Mesenchymal stem cell (in vitro differentiated cells and primary cell): ENCODE measurements around the gene SLC4A2.

Source experiments
- DNase-seq: peaks from one replicate; pipeline ENCODE4 v3.0.0-alpha.2; 2013
- H2AFZ ChIP-seq: one replicate; pipeline ENCODE4 v1.6.1; 2013; ENCODE audit warnings: low read depth, mild to moderate bottlenecking, control low read depth, inconsistent platforms, low read length, moderate library complexity
- H2AK5ac ChIP-seq: 2 replicates; pipeline ENCODE4 v1.6.1; 2013; ENCODE audit warnings: low read length, moderate library complexity, mild to moderate bottlenecking, inconsistent platforms; ENCODE audit not compliant: severe bottlenecking
- H2BK120ac ChIP-seq: one replicate; pipeline ENCODE4 v1.6.1; 2013; ENCODE audit warnings: low read depth, mild to moderate bottlenecking, inconsistent platforms, low read length, moderate library complexity
- H2BK12ac ChIP-seq, 2 experiments: one replicate each; pipeline ENCODE4 v1.6.1; 2013; ENCODE audit warnings: inconsistent platforms in 2 of 2, low read length in 2 of 2, mild to moderate bottlenecking in 2 of 2, moderate library complexity in 2 of 2, control low read depth in 1 of 2
- H2BK15ac ChIP-seq: one replicate; pipeline ENCODE4 v1.6.1; 2013; ENCODE audit warnings: mild to moderate bottlenecking, low read depth, inconsistent platforms; ENCODE audit not compliant: poor library complexity, severe bottlenecking
- H2BK5ac ChIP-seq: 2 replicates; pipeline ENCODE4 v1.6.1; 2013; ENCODE audit warnings: low read depth, mild to moderate bottlenecking, low read length, control low read depth, inconsistent platforms; ENCODE audit not compliant: poor library complexity, severe bottlenecking
- H3K14ac ChIP-seq, 2 experiments: one replicate each; pipeline ENCODE4 v1.6.1; 2013; ENCODE audit warnings: inconsistent platforms in 2 of 2, low read length in 2 of 2, control low read depth in 1 of 2, mild to moderate bottlenecking in 1 of 2, moderate library complexity in 1 of 2
- H3K18ac ChIP-seq, 2 experiments: one replicate each; pipeline ENCODE4 v1.6.1; 2013; ENCODE audit warnings: inconsistent platforms in 2 of 2, low read length in 2 of 2, control low read depth in 1 of 2, low read depth in 1 of 2, mild to moderate bottlenecking in 1 of 2
- H3K23ac ChIP-seq, 2 experiments: one replicate each; pipeline ENCODE4 v1.6.1; 2013; ENCODE audit warnings: inconsistent platforms in 2 of 2, low read length in 2 of 2, mild to moderate bottlenecking in 2 of 2, moderate library complexity in 2 of 2, control low read depth in 1 of 2
- H3K27ac ChIP-seq: 2 replicates; pipeline ENCODE4 v1.5.1; 2013; ENCODE audit warnings: mild to moderate bottlenecking, moderate library complexity, low read length, control low read depth, inconsistent platforms; ENCODE audit not compliant: poor library complexity, severe bottlenecking
- H3K27me3 ChIP-seq, 2 experiments: 2 replicates each; pipeline versions ENCODE4 v1.6.1 to v1.7.0; 2013; ENCODE audit warnings: low read length in 2 of 2, mild to moderate bottlenecking in 2 of 2, moderate library complexity in 2 of 2, control low read depth in 1 of 2, inconsistent platforms in 1 of 2; ENCODE audit not compliant: control insufficient read depth in 1 of 2, insufficient read depth in 1 of 2
- H3K36me3 ChIP-seq, 2 experiments: 2 replicates each; pipeline versions ENCODE4 v1.6.1 to v1.7.0; 2013; ENCODE audit warnings: low read length in 2 of 2, control low read depth in 1 of 2, inconsistent platforms in 1 of 2, low read depth in 1 of 2, mild to moderate bottlenecking in 1 of 2; ENCODE audit not compliant: insufficient read depth in 2 of 2, control insufficient read depth in 1 of 2
- H3K4ac ChIP-seq, 2 experiments: one replicate each; pipeline ENCODE4 v1.6.1; 2013; ENCODE audit warnings: inconsistent platforms in 2 of 2, low read length in 2 of 2, mild to moderate bottlenecking in 2 of 2, moderate library complexity in 2 of 2, control low read depth in 1 of 2, low read depth in 1 of 2
- H3K4me1 ChIP-seq: 2 replicates; pipeline ENCODE4 v1.6.1; 2013; ENCODE audit warnings: low read depth, low read length, control low read depth; ENCODE audit not compliant: control insufficient read depth, insufficient read depth
- H3K4me2 ChIP-seq: 2 replicates; pipeline ENCODE4 v1.6.1; 2013; ENCODE audit warnings: low read length, mild to moderate bottlenecking, inconsistent platforms; ENCODE audit not compliant: poor library complexity, severe bottlenecking
- H3K4me3 ChIP-seq, 2 experiments: 2 replicates each; pipeline versions ENCODE4 v1.5.1 to v1.7.0; 2013; ENCODE audit warnings: low read length in 2 of 2, mild to moderate bottlenecking in 2 of 2, control low read depth in 1 of 2, low read depth in 1 of 2; ENCODE audit not compliant: insufficient read depth in 1 of 2
- H3K79me1 ChIP-seq: replicated peaks from 2 replicates; pipeline ENCODE4 v1.6.1; 2013; ENCODE audit warnings: mild to moderate bottlenecking, control low read depth, low read length, inconsistent platforms; ENCODE audit not compliant: poor library complexity, severe bottlenecking
- H3K9ac ChIP-seq: 2 replicates; pipeline ENCODE4 v1.7.0; 2013; ENCODE audit warnings: mild to moderate bottlenecking, low read length, moderate library complexity
- H3K9me3 ChIP-seq: 2 replicates; pipeline ENCODE4 v1.7.0; 2013; ENCODE audit warnings: mild to moderate bottlenecking, low read length; ENCODE audit not compliant: control insufficient read depth
- H4K8ac ChIP-seq: one replicate; pipeline ENCODE4 v1.6.1; 2013; ENCODE audit warnings: inconsistent platforms, mild to moderate bottlenecking, low read length, moderate library complexity
- H4K91ac ChIP-seq: one replicate; pipeline ENCODE4 v1.6.1; 2013; ENCODE audit warnings: mild to moderate bottlenecking, low read length, inconsistent platforms
- WGBS: methylation state at CpG from one replicate; pipeline ENCODE4 v1.1.7; 2013; ENCODE audit warnings: mixed read lengths; 5-methylcytosine and 5-hydroxymethylcytosine counted together

SLC4A2 gene

DNA sequence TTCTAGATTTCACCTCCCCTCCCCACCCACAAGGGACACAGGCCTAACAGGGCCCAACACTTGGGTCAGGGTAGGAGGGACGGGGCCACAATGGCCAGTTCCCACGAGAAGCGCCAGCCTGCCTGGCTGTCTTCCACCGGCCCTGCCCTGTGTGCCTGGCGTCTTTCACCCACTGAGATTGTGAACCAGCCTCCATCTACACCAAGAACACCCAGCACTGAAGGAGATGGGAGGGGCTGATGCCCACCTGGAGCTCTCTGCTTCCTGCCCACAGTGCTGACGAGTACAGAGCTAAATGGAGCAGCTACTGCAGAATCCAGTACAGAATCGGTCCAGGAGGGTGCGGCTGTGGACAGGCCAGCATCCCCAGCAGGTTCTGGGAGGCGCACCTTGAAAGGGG lies 13.4 kb upstream of the SLC4A2 start:
- Histone ChIP-seq H3K27ac (no peak overlapping the region), H3K4me3 (no peak overlapping the region), H4K8ac (no peak overlapping the region), H3K79me1 (no peaks in the 10 kb centered on the region), H3K18ac (no peak overlapping the region), H2BK15ac (no peak overlapping the region), H2BK12ac (no peak overlapping the region), H2AK5ac (no peak overlapping the region), H2AFZ (no peak overlapping the region), H4K91ac (no peak overlapping the region), H3K9me3 (no peaks in the 10 kb centered on the region), H3K27me3 (peaks cover 8 to 16% of the 10 kb centered on the region in 2 experiments), H3K4me1 (peaks cover 12% of the 10 kb centered on the region), H3K14ac (no peak overlapping the region), H3K4me2 (no peak overlapping the region), H2BK120ac (no peak overlapping the region), H2BK5ac (no peak overlapping the region), H3K36me3 (peaks cover 11 to 46% of the 10 kb centered on the region in 2 experiments), H3K4ac (no peak overlapping the region), H3K9ac (no peak overlapping the region), H3K23ac (no peak overlapping the region)
- 94% methylated on average over 8 of the region's 9 CpGs for WGBS
- DNase-seq = no peak

DNA sequence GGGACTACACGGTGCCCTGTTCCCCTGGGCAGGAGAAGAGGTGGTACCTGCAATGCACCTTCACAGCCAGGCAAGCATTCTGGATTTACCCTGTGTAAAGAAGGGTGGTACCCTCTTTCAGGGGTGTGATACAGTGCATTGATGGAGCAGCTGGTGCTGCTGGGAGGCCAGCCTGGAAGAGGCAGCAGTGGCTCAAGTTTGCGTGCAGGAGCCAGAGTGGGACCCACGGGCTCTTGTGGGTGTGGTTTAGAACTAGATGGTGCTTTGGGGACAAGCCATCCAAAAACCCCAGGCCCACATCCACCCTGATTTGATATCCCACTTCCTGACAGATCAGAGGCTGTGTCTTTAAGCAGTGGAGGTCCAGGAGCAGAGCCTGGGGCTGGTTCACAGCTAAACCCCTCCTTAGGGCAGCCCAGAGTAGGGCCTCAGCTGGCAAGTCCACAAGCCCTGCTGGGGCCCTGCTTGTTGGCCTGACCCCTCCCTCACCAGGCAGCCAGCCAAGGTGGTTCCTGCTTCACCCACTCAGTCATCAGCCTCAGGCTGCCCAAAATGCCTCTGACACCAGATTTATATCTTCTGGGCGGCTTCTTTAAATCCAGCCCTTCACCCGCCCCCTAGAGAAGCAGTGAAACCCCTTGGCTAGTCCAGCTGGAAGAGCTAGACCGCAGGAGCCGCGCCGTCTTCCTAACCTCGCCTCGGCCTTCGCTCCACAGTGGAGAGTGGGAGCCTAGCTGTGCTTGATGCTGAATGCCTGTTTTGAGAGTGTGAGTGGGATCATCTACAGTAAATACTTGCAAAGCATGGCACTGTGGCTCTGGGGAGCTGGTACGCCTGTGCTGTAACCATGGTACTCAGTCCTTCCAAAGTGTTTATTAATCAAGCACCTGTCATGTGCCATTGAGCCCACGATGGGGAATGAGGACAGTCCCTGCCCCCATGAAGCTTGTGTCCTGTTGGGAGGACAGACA lies 12.5 kb upstream of the SLC4A2 start:
- Histone ChIP-seq H3K79me1 (no peaks in the 10 kb centered on the region), H3K9ac (peak overlapping the region; percentile 55), H3K4me3 (no peak overlapping the region), H2AFZ (no peak overlapping the region), H4K8ac (no peak overlapping the region), H3K27me3 (peaks cover 8 to 16% of the 10 kb centered on the region in 2 experiments), H3K4me2 (no peak overlapping the region), H3K23ac (no peak overlapping the region), H2AK5ac (no peak overlapping the region), H2BK120ac (no peak overlapping the region), H4K91ac (no peak overlapping the region), H3K4ac (no peak overlapping the region), H3K18ac (no peak overlapping the region), H3K36me3 (peaks cover 11 to 42% of the 10 kb centered on the region in 2 experiments), H3K9me3 (no peaks in the 10 kb centered on the region), H2BK5ac (no peak overlapping the region), H2BK15ac (no peak overlapping the region), H3K14ac (peak overlapping the region in 1 of 2 experiments; percentile 14), H3K27ac (no peak overlapping the region), H3K4me1 (peaks cover 17% of the 10 kb centered on the region), H2BK12ac (no peak overlapping the region)
- 88% methylated on average over 14 of the region's 14 CpGs for WGBS
- no peak for DNase-seq

DNA sequence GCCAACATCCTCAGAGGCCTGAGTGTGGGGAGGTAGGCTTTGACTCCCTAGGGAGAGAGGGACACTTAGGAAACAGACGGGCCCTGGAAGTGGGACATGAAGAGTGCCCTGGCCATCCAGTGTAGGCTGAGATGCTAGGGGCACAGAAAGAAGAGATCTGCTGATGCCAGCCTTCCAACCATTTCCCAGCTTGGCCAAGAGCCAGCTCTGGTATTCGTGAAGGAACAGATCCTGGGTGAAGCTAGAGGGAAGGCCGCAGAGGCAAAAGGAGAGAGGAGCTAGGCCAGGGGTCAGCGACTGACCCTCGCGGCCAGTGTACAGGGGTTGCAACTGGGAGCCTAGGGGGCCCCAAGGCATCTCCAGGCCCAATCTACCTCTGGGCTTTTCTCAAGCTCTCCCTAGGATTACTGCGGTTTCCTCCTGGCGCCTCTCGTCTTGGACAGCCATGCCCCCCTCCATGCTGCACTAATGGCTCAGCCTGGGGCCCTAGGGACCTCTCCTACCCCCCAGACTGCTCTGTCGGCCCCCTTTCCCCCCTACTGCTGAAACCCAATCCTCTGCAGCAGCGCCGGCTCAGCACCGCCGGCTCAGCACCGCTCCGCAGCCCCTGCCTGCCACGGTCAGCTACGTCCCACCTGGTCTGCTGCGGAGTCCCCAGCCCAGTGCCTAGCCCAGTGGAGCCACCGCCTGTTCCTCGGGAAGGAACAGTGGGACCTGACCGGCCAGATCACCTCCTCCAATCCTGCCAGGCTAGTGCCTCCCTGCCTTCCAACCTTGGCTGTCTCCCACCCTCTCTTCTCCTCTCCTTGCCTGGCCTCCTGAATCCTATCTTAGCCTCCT lies 11.2 kb upstream of the SLC4A2 start, which contains the start of gene ASIC3:
TSS of gene ASIC3 (plus strand) at position 556 of the 840 bp plus-strand sequence. CDS start 355 bp downstream, outside the sequence.
- no peak within 1 kb of the TSS for H3K14ac ChIP-seq
- H3K79me1 ChIP-seq = no peaks in the 10 kb centered on the region
- no peak within 1 kb of the TSS for H2BK120ac ChIP-seq
- peak within 1 kb of the TSS; percentile 55 for H3K9ac ChIP-seq
- H2AK5ac ChIP-seq = no peak within 1 kb of the TSS
- peaks cover 11 to 46% of the 10 kb centered on the region in 2 experiments for H3K36me3 ChIP-seq
- no peak within 1 kb of the TSS for H2AFZ ChIP-seq
- no peak within 1 kb of the TSS for H3K4me3 ChIP-seq
- H3K4me1 ChIP-seq = peaks cover 17% of the 10 kb centered on the region
- no peak within 1 kb of the TSS for H2BK5ac ChIP-seq
- H3K4me2 ChIP-seq = no peak within 1 kb of the TSS
- H3K27me3 ChIP-seq = peaks cover 8 to 16% of the 10 kb centered on the region in 2 experiments
- peak within 1 kb of the TSS; percentile 52 for H4K91ac ChIP-seq
- 88% methylated on average over 22 of the region's 22 CpGs for WGBS
- H3K9me3 ChIP-seq = no peaks in the 10 kb centered on the region
- H3K27ac ChIP-seq = no peak within 1 kb of the TSS
- peak within 1 kb of the TSS; percentile 83 for H2BK15ac ChIP-seq
- H3K18ac ChIP-seq = no peak within 1 kb of the TSS
- H2BK12ac ChIP-seq = no peak within 1 kb of the TSS
- H4K8ac ChIP-seq = no peak within 1 kb of the TSS
- no peak for DNase-seq
- no peak within 1 kb of the TSS for H3K4ac ChIP-seq
- H3K23ac ChIP-seq = no peak within 1 kb of the TSS
